Measurements from ENCODE around the gene TTC36.

DNA sequence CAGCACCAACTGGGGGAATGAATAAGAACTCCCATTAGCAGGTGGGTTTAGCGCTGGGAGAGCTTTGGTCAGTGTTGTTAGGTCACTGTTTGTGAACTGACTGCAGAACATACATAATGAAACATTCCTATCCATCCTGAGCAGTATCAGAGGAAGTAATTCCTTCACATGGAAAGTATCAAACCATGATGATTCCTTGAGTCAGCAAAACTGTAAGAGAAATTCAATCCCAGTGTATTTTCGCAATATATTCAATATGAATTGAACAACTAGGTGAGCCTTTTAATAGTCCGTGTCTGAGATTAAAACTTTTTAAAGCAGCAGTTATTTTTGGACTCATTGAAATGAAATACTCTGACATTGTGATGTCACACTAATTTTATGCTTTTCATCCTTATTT lies 42.9 kb upstream of the TTC36 start:
- TF ChIP-seq, protein P1, sequence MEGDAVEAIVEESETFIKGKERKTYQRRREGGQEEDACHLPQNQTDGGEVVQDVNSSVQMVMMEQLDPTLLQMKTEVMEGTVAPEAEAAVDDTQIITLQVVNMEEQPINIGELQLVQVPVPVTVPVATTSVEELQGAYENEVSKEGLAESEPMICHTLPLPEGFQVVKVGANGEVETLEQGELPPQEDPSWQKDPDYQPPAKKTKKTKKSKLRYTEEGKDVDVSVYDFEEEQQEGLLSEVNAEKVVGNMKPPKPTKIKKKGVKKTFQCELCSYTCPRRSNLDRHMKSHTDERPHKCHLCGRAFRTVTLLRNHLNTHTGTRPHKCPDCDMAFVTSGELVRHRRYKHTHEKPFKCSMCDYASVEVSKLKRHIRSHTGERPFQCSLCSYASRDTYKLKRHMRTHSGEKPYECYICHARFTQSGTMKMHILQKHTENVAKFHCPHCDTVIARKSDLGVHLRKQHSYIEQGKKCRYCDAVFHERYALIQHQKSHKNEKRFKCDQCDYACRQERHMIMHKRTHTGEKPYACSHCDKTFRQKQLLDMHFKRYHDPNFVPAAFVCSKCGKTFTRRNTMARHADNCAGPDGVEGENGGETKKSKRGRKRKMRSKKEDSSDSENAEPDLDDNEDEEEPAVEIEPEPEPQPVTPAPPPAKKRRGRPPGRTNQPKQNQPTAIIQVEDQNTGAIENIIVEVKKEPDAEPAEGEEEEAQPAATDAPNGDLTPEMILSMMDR (IDR thresholded peaks at IDR 0.05; ENCODE audit: poor library complexity, severe bottlenecking) = no peak
- TF ChIP-seq POLR2AphosphoS5 (IDR thresholded peaks at IDR 0.05) (no peak), RAD21 (conservative IDR thresholded peaks at IDR 0.05) (no peak), EZH2 (IDR thresholded peaks at IDR 0.05; ENCODE audit: borderline replicate concordance, insufficient read depth, low read length, poor library complexity, severe bottlenecking) (no peak)
